PC-3 (cell line): ENCODE measurements around the gene TEX11.

Experiments
- EZH2 ChIP-seq: fragments of 300-600 bp; sonication (generic); IDR thresholded peaks from one replicate; pipeline ENCODE4 v1.6.1; 2017; ENCODE audit warnings: antibody characterized with exemption, mild to moderate bottlenecking, low read length; ENCODE audit not compliant: unreplicated experiment
- EZH2phosphoT487 ChIP-seq: fragments of 300-600 bp; sonication (generic); IDR thresholded peaks from 2 replicates; pipeline ENCODE4 v1.6.1; 2018; ENCODE audit warnings: mild to moderate bottlenecking, antibody characterized with exemption, low read length, borderline replicate concordance
- TF ChIP-seq, protein P1 (sequence below): fragments of 300-600 bp; sonication (generic); conservative IDR thresholded peaks from 2 replicates; pipeline ENCODE4 v1.5.1; 2017; ENCODE audit warnings: antibody characterized with exemption, low read depth, mild to moderate bottlenecking, low read length

DNA sequence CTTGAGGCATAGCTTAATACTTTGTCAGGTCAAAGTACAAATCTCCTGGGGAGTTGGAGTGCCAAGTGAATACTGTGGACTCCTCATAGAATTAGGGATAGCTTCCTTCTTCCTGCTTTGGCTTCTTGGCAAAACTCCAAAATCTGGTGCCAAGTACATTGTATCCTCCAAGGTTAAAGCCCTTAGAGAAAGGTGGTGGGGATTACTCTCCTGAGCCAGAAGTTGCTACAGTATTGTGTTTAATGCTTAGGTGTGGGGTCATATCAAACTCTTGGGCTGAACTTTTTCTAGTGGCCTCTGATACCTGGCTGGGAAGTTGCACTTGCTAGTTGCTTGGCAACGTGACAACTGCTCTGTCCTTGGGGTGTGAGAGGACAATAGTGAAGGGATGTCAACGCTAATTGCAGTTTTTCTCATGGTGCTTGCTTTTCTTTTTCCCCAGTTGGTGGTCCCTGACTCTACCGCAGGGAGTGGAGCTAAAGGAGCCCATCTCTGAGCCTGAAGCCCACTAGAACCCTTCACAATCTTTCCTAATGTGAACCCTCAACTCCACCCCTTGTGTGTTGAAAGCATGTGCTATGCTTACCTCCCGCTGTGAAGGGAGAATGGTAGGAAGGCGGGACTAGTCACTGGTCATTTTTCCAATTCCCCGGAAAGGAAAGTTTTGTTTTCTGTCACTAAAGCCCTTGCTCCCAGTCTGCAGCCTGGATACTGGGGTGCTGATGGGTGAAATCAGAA, 428.4 kb downstream of the TEX11 start:
- TF ChIP-seq, protein P1, sequence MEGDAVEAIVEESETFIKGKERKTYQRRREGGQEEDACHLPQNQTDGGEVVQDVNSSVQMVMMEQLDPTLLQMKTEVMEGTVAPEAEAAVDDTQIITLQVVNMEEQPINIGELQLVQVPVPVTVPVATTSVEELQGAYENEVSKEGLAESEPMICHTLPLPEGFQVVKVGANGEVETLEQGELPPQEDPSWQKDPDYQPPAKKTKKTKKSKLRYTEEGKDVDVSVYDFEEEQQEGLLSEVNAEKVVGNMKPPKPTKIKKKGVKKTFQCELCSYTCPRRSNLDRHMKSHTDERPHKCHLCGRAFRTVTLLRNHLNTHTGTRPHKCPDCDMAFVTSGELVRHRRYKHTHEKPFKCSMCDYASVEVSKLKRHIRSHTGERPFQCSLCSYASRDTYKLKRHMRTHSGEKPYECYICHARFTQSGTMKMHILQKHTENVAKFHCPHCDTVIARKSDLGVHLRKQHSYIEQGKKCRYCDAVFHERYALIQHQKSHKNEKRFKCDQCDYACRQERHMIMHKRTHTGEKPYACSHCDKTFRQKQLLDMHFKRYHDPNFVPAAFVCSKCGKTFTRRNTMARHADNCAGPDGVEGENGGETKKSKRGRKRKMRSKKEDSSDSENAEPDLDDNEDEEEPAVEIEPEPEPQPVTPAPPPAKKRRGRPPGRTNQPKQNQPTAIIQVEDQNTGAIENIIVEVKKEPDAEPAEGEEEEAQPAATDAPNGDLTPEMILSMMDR = no peak
- TF ChIP-seq EZH2 (no peak), EZH2phosphoT487 (no peak)
